Right lobe of liver (tissue), 4 donors: ENCODE results near the gene MED12.

Experiments used
- CTCF ChIP-seq, 4 donors: fragments of 200-600 bp in 3 of 4; fragments of 450-650 bp in 1 of 4; IDR thresholded peaks; one replicate each; pipeline versions ENCODE4 v1.5.1 to v1.8.0; 2016 to 2022; ENCODE audit warnings: antibody characterized with exemption in 4 of 4, mild to moderate bottlenecking in 2 of 4
- POLR2A ChIP-seq: fragments of 450-650 bp; IDR thresholded peaks from one replicate; pipeline ENCODE4 v1.6.1; 2017; ENCODE audit warnings: antibody characterized with exemption, mild to moderate bottlenecking
- donor health status: DM: no; HTN: no; CAD: no.
- donor health status: DM: no; HTN: no; CAD: no.
- donor health status: DM: no; HTN: yes; CAD: no.

GRCh38 chrX:71168134-71168533 is 49.7 kb downstream of the MED12 start:
- TF ChIP-seq CTCF (IDR thresholded peaks at IDR 0.05) (no peak), POLR2A (no peak)
